ENCODE results near the gene MYH4. TPM values are rescaled to one million over a fixed set of nuclear protein-coding genes. Genes with fewer than 3 reads are reported as not detected.

Gene MYH4
- total RNA-seq, 1 donor from 2014 or later, result not detected

DNA sequence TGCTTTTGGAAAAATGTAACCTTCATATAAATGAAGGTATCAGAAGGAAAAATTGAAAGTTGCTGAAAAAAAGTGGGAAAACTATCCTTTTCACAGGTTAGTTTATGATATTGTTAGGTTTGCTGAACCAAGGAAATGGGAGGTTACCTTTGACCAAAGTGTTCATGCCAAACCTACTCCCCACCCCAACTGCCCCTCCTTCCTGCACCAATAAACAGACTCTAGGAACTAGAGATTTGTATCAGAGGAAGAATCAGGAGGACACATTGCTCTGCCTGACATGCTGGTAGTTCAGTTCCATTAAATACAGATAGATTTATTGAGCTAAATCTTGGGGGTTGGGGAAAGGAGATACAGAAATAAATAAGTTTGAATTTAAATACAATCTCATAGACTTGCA is 65.8 kb downstream of the MYH4 start:
- DNase-seq, result no peak
- no peaks in the 10 kb centered on the region for H3K9me3 ChIP-seq (replicated peaks)
- no peaks in the 10 kb centered on the region for H3K36me3 ChIP-seq
- H3K27me3 ChIP-seq (ENCODE audit: low read depth), result no peaks in the 10 kb centered on the region
- no peak overlapping the region for H3K4me3 ChIP-seq
- TF ChIP-seq, protein P1, sequence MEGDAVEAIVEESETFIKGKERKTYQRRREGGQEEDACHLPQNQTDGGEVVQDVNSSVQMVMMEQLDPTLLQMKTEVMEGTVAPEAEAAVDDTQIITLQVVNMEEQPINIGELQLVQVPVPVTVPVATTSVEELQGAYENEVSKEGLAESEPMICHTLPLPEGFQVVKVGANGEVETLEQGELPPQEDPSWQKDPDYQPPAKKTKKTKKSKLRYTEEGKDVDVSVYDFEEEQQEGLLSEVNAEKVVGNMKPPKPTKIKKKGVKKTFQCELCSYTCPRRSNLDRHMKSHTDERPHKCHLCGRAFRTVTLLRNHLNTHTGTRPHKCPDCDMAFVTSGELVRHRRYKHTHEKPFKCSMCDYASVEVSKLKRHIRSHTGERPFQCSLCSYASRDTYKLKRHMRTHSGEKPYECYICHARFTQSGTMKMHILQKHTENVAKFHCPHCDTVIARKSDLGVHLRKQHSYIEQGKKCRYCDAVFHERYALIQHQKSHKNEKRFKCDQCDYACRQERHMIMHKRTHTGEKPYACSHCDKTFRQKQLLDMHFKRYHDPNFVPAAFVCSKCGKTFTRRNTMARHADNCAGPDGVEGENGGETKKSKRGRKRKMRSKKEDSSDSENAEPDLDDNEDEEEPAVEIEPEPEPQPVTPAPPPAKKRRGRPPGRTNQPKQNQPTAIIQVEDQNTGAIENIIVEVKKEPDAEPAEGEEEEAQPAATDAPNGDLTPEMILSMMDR (IDR thresholded peaks at IDR 0.05; ENCODE audit: borderline replicate concordance), result no peak
- no peak overlapping the region for H3K27ac ChIP-seq (replicated peaks)
- H3K4me1 ChIP-seq, result no peaks in the 10 kb centered on the region
- intact Hi-C loops (cut with micrococcal nuclease), result no loop called here

DNA sequence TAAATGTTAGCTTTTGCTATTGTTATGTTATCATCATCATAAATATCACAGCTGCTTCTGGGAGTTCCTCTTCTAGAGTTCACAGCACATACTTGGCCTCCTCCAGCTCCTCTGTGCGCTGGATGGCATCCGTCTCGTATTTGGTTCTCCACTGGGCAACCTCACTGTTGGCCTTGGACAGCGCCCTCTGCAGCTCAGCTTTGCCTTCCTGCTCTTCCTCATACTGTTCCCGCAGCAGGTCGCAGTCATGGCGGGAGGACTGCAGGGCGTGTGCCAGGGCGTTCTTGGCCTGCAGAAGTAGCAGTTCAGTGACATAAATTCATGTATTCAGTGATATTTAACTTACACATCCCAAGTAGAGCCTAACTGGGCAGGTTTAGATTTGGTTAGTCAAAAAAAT is 71.0 kb downstream of the MYH4 start:
- H3K27me3 ChIP-seq (ENCODE audit: low read depth), result peaks cover 7% of the 10 kb centered on the region
- intact Hi-C loops (cut with micrococcal nuclease), result no loop called here
- DNase-seq, result no peak
- no peaks in the 10 kb centered on the region for H3K4me1 ChIP-seq
- H3K27ac ChIP-seq (replicated peaks), result no peak overlapping the region
- TF ChIP-seq, protein P1 (IDR thresholded peaks at IDR 0.05; ENCODE audit: borderline replicate concordance), result no peak
- H3K36me3 ChIP-seq, result no peaks in the 10 kb centered on the region
- no peaks in the 10 kb centered on the region for H3K9me3 ChIP-seq (replicated peaks)
- H3K4me3 ChIP-seq, result no peak overlapping the region

DNA sequence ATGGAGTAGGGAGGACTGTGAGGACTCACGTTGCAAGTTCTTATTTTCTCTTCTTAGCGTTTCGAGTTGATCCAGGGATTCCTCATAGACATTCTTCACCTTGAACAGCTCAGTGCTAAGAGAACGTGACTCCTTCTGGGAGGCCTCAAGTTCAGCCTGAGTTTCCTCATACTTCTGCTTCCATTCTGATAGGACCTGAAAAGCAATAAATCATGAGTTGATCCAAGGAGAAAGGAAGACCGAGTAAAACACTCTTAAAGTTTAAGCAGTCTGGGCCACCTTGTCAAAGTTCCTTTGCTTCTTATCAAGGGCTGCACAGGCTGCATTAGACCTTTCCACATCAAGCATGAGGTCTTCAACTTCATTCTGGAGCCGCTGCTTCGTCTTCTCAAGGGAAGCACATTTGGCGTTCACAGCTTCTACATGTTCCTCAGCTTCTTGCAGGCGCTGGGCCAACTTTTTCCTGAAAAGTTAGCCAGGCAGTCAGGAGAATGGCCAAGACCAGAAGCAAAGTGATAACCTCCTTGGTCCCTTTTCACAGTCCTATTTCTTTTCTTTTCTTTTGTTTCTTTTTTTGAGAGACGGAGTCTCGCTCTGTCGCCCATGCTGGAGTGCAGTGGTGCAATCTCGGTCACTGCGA is 72.7 kb downstream of the MYH4 start:
- intact Hi-C loops (cut with micrococcal nuclease), result no loop called here
- no peaks in the 10 kb centered on the region for H3K9me3 ChIP-seq (replicated peaks)
- DNase-seq, result no peak
- peaks cover 13% of the 10 kb centered on the region for H3K27me3 ChIP-seq (ENCODE audit: low read depth)
- no peaks in the 10 kb centered on the region for H3K4me1 ChIP-seq
- no peaks in the 10 kb centered on the region for H3K36me3 ChIP-seq
- TF ChIP-seq, protein P1 (IDR thresholded peaks at IDR 0.05; ENCODE audit: borderline replicate concordance), result no peak
- H3K27ac ChIP-seq (replicated peaks), result no peak overlapping the region
- no peak overlapping the region for H3K4me3 ChIP-seq

DNA sequence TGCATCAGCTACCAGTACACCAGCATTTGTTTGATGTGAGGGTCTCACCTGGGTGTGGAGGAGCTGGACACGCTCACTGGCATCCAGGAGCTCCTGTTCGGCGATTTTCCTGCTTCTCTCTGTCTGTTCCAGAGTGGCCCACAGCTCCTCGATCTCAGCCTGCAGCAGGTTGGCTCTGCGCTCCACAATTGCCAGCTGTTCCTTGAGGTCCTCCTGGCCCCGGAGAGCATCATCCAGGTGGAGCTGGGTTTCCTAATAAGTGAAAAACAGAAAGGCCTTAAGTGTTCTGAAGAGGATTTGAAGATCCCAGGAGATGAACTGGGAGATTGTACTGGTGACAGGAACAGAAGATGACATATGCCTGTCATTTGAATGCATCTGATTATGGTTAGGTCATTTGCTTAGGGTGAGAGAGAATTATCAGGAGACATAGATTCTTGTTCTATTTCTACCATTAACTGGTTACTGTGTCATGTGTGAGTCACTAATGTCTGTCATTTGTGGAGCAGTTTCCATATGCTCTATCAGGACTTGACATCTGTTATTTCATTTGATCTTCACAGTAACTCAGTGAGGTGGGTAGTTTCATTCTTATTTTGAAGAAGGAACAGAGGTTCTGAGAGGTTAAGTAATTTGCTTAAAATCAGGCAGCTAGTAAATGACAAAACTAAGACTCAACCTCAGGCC is 75.0 kb downstream of the MYH4 start:
- Histone ChIP-seq H3K4me1 (no peaks in the 10 kb centered on the region), H3K36me3 (no peaks in the 10 kb centered on the region), H3K4me3 (no peak overlapping the region), H3K27ac (replicated peaks) (no peak overlapping the region), H3K27me3 (ENCODE audit: low read depth) (peaks cover 20% of the 10 kb centered on the region), H3K9me3 (replicated peaks) (no peaks in the 10 kb centered on the region)
- TF ChIP-seq, protein P1 (IDR thresholded peaks at IDR 0.05; ENCODE audit: borderline replicate concordance), result no peak
- DNase-seq, result no peak
- intact Hi-C loops (cut with micrococcal nuclease), result no loop called here

Other genes starting within 250 kb of the MYH4 start
- gene MYH13, start 96.6 kb downstream of the MYH4 start, total RNA-seq, result not detected
- gene MYH8, start 47.6 kb downstream of the MYH4 start, total RNA-seq, result not detected
- gene MYH1, start 49.0 kb upstream of the MYH4 start, total RNA-seq, result 0.14 TPM
- gene MYH2, start 80.1 kb upstream of the MYH4 start, total RNA-seq, result 0.33 TPM
- gene MYH3, start 187.8 kb upstream of the MYH4 start, total RNA-seq, result 0.88 TPM
- 36.8 TPM for gene SCO1, start 228.0 kb upstream of the MYH4 start, total RNA-seq
- 4.2 TPM for gene ADPRM, start 228.0 kb upstream of the MYH4 start, total RNA-seq

Measured in left ventricle myocardium inferior (tissue), 1 donor.